GM19452 (cell line): ENCODE results near the gene TNRC6C.

ENCODE experiments used
- ATAC-seq: cut with Tn5 transposase; IDR thresholded peaks from one replicate; pipeline ENCODE4 v1.9.1; 2021; ENCODE audit not compliant: unreplicated experiment

The TNRC6C gene

GRCh38 chr17:77957857-77958715 is at the start of gene TNRC6C:
Gene TNRC6C, plus strand, starts transcription at chr17:77958703. Its CDS starts 45,504 bp downstream, at chr17:78004207.
- ATAC-seq = peak; percentile 71

GRCh38 chr17:77909236-77909635 is 49.3 kb upstream of the TNRC6C start:
- no peak for ATAC-seq

- ATAC-seq = no peak
Measured at GRCh38 chr17:77909816-77910215, 48.7 kb upstream of the TNRC6C start.

GRCh38 chr17:77914385-77915254 is 43.9 kb upstream of the TNRC6C start:
- ATAC-seq = no peak

- no peak for ATAC-seq
Measured at GRCh38 chr17:77915594-77916021, 42.9 kb upstream of the TNRC6C start.

- no peak for ATAC-seq
Measured at GRCh38 chr17:77916264-77916663, 42.2 kb upstream of the TNRC6C start.

- no peak for ATAC-seq
Measured at GRCh38 chr17:77916703-77917481, 41.6 kb upstream of the TNRC6C start.

- ATAC-seq = no peak
Measured at GRCh38 chr17:77919276-77919675, 39.2 kb upstream of the TNRC6C start.

- no peak for ATAC-seq
Measured at GRCh38 chr17:77923135-77923534, 35.4 kb upstream of the TNRC6C start.

GRCh38 chr17:77923776-77924513 is 34.6 kb upstream of the TNRC6C start:
- ATAC-seq = no peak

- no peak for ATAC-seq
Measured at GRCh38 chr17:77924757-77925336, 33.7 kb upstream of the TNRC6C start.

GRCh38 chr17:77925831-77926543 is 32.5 kb upstream of the TNRC6C start:
- no peak for ATAC-seq

- no peak for ATAC-seq
Measured at GRCh38 chr17:77926981-77927380, 31.5 kb upstream of the TNRC6C start.

- no peak for ATAC-seq
Measured at GRCh38 chr17:77927777-77928518, 30.6 kb upstream of the TNRC6C start.

- no peak for ATAC-seq
Measured at GRCh38 chr17:77928519-77929179, 29.9 kb upstream of the TNRC6C start.

- no peak for ATAC-seq
Measured at GRCh38 chr17:77929180-77929564, 29.3 kb upstream of the TNRC6C start.

GRCh38 chr17:77929871-77930436 is 28.5 kb upstream of the TNRC6C start:
- no peak for ATAC-seq
